ENCODE data around the gene TOPBP1. TPM values are rescaled to one million over a fixed set of nuclear protein-coding genes. Genes with fewer than 3 reads are reported as not detected.

Gene TOPBP1
- total RNA-seq, 1 experiment from 2014 or later = 34.3 TPM

- TF ChIP-seq ZNF416 (CRISPR knock-in tag; IDR thresholded peaks at IDR 0.05) (no peak), SP1 (CRISPR knock-in tag; conservative IDR thresholded peaks at IDR 0.05) (no peak), TEAD4 (CRISPR knock-in tag; IDR thresholded peaks at IDR 0.05) (no peak), ZNF121 (CRISPR knock-in tag; IDR thresholded peaks at IDR 0.05) (no peak), MAX (CRISPR knock-in tag; IDR thresholded peaks at IDR 0.05) (no peak), ZNF396 (CRISPR knock-in tag; IDR thresholded peaks at IDR 0.05; ENCODE audit: borderline replicate concordance) (no peak)
- TF ChIP-seq, protein P1, sequence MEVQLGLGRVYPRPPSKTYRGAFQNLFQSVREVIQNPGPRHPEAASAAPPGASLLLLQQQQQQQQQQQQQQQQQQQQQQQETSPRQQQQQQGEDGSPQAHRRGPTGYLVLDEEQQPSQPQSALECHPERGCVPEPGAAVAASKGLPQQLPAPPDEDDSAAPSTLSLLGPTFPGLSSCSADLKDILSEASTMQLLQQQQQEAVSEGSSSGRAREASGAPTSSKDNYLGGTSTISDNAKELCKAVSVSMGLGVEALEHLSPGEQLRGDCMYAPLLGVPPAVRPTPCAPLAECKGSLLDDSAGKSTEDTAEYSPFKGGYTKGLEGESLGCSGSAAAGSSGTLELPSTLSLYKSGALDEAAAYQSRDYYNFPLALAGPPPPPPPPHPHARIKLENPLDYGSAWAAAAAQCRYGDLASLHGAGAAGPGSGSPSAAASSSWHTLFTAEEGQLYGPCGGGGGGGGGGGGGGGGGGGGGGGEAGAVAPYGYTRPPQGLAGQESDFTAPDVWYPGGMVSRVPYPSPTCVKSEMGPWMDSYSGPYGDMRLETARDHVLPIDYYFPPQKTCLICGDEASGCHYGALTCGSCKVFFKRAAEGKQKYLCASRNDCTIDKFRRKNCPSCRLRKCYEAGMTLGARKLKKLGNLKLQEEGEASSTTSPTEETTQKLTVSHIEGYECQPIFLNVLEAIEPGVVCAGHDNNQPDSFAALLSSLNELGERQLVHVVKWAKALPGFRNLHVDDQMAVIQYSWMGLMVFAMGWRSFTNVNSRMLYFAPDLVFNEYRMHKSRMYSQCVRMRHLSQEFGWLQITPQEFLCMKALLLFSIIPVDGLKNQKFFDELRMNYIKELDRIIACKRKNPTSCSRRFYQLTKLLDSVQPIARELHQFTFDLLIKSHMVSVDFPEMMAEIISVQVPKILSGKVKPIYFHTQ (CRISPR knock-in tag; IDR thresholded peaks at IDR 0.05) = no peak
Observed at GRCh38 chr3:133599280-133599679, 62.5 kb downstream of the TOPBP1 start (continued).

- H3K27me3 Mint-ChIP-seq (ENCODE audit: low read depth) = no peaks in the 10 kb centered on the region
- H3K36me3 Mint-ChIP-seq = peaks cover 2% of the 10 kb centered on the region
- ChIA-PET CTCF (no interaction called here), POLR2A (interaction anchor here (0.8 kb wide), 1 partner anchor 25 kb away, joined by 3 read pairs; the partner anchor contains the start of gene CDV3)
- H3K4me1 Mint-ChIP-seq = peaks cover 6% of the 10 kb centered on the region
- DNase-seq (ENCODE audit: low spot score) (no peak), ATAC-seq (no peak)
- no peak overlapping the region for H3K4me3 Mint-ChIP-seq
- peak overlapping the region; percentile 53 for H3K27ac Mint-ChIP-seq
- no peak for TF ChIP-seq RORB (CRISPR knock-in tag; IDR thresholded peaks at IDR 0.05)
- TF ChIP-seq JAZF1 (CRISPR knock-in tag; IDR thresholded peaks at IDR 0.05) = no peak
- H3K9me3 Mint-ChIP-seq = no peaks in the 10 kb centered on the region
Observed at GRCh38 chr3:133598405-133598804, 63.3 kb downstream of the TOPBP1 start.

GRCh38 chr3:133595341-133595740 lies 66.4 kb downstream of the TOPBP1 start:
- no peak for ATAC-seq
- Mint-ChIP-seq H3K9me3 (no peaks in the 10 kb centered on the region), H3K4me1 (peaks cover 6% of the 10 kb centered on the region), H3K27ac (no peak overlapping the region), H3K36me3 (no peaks in the 10 kb centered on the region), H3K4me3 (no peak overlapping the region), H3K27me3 (ENCODE audit: low read depth) (no peaks in the 10 kb centered on the region)
- TF ChIP-seq RORB (CRISPR knock-in tag; IDR thresholded peaks at IDR 0.05) = no peak
- ChIA-PET POLR2A (no interaction called here), CTCF (no interaction called here)
- DNase-seq (ENCODE audit: low spot score) = no peak

- Mint-ChIP-seq H3K9me3 (no peaks in the 10 kb centered on the region), H3K4me1 (no peaks in the 10 kb centered on the region), H3K27me3 (ENCODE audit: low read depth) (no peaks in the 10 kb centered on the region), H3K4me3 (no peak overlapping the region), H3K27ac (no peak overlapping the region), H3K36me3 (peaks cover 16% of the 10 kb centered on the region)
- TF ChIP-seq TEAD1 (CRISPR knock-in tag; IDR thresholded peaks at IDR 0.05) (no peak), MLX (CRISPR knock-in tag; IDR thresholded peaks at IDR 0.05) (no peak)
- ChIA-PET CTCF (no interaction called here), POLR2A (no interaction called here)
- DNase-seq (ENCODE audit: low spot score) (no peak), ATAC-seq (no peak)
Observed at GRCh38 chr3:133593243-133593642, 68.5 kb downstream of the TOPBP1 start.

GRCh38 chr3:133592843-133593242 lies 68.9 kb downstream of the TOPBP1 start:
- TF ChIP-seq ZNF423 (CRISPR knock-in tag; IDR thresholded peaks at IDR 0.05) (no peak), ZNF219 (CRISPR knock-in tag; IDR thresholded peaks at IDR 0.05; ENCODE audit: borderline replicate concordance) (no peak)
- TF ChIP-seq, protein P1 (CRISPR knock-in tag; IDR thresholded peaks at IDR 0.05) = no peak
- TF ChIP-seq, protein P2, sequence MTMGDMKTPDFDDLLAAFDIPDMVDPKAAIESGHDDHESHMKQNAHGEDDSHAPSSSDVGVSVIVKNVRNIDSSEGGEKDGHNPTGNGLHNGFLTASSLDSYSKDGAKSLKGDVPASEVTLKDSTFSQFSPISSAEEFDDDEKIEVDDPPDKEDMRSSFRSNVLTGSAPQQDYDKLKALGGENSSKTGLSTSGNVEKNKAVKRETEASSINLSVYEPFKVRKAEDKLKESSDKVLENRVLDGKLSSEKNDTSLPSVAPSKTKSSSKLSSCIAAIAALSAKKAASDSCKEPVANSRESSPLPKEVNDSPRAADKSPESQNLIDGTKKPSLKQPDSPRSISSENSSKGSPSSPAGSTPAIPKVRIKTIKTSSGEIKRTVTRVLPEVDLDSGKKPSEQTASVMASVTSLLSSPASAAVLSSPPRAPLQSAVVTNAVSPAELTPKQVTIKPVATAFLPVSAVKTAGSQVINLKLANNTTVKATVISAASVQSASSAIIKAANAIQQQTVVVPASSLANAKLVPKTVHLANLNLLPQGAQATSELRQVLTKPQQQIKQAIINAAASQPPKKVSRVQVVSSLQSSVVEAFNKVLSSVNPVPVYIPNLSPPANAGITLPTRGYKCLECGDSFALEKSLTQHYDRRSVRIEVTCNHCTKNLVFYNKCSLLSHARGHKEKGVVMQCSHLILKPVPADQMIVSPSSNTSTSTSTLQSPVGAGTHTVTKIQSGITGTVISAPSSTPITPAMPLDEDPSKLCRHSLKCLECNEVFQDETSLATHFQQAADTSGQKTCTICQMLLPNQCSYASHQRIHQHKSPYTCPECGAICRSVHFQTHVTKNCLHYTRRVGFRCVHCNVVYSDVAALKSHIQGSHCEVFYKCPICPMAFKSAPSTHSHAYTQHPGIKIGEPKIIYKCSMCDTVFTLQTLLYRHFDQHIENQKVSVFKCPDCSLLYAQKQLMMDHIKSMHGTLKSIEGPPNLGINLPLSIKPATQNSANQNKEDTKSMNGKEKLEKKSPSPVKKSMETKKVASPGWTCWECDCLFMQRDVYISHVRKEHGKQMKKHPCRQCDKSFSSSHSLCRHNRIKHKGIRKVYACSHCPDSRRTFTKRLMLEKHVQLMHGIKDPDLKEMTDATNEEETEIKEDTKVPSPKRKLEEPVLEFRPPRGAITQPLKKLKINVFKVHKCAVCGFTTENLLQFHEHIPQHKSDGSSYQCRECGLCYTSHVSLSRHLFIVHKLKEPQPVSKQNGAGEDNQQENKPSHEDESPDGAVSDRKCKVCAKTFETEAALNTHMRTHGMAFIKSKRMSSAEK (CRISPR knock-in tag; IDR thresholded peaks at IDR 0.05; ENCODE audit: borderline replicate concordance) = no peak
- Mint-ChIP-seq H3K27me3 (ENCODE audit: low read depth) (no peaks in the 10 kb centered on the region), H3K4me1 (no peaks in the 10 kb centered on the region), H3K36me3 (peaks cover 20% of the 10 kb centered on the region), H3K4me3 (no peak overlapping the region), H3K27ac (no peak overlapping the region), H3K9me3 (no peaks in the 10 kb centered on the region)
- DNase-seq (ENCODE audit: low spot score) (no peak), ATAC-seq (no peak)
- CTCF ChIA-PET = no interaction called here
- POLR2A ChIA-PET = no interaction called here
